Activated CD8-positive, alpha-beta memory T cell treated with anti-CD3 and anti-CD28 coated beads, Interleukin-2, amount 50 U/mL, for 48 hours (primary cell): ENCODE results near the gene RNF225.
"Not testable (repeated sequence)": the region's sequence is repeated elsewhere in the genome, so short reads cannot be mapped to it uniquely, and the experiment has no call there.

ENCODE experiments used
- DNase-seq: peaks from one replicate; pipeline ENCODE4 v3.0.0-alpha.2; 2020

The RNF225 gene

DNA sequence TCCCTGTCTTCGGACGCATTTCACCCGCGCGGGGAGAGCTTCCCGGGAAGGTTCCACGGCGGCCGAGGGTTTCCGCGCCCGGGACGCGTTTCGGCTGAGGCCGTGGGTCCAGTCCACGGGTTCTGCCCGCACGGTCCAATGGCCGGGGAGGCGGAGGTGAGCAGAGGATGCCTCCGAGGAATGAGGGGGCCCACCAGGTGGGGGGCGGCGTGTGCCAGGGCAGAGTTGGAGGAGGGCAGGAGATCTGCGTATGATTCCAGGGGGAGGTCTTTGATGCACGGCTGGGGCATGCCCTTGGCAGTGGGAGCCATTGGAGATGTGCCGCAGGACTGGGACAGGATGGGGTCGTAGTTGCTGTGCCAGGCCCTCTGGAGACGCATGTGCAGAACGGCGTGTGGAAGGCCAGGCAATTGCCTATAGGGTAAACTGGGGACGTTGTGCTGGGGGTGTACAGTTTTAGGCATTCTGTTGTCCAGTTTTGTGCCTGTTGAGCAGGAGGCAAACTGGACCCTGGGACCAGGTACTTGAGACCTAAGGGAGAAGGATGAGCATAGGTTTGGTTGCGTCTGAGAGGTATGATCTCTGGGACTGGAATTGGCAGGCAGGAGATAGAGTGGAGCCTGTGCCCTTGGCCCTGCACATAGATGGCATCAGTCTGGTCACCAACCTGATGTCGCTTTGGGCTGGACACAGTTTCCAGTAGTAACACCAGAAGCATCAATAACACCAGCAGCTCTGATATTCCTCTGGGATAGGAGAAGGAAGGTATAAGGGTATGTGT is 13.7 kb downstream of the RNF225 start:
- DNase-seq, result peak; percentile 72

DNA sequence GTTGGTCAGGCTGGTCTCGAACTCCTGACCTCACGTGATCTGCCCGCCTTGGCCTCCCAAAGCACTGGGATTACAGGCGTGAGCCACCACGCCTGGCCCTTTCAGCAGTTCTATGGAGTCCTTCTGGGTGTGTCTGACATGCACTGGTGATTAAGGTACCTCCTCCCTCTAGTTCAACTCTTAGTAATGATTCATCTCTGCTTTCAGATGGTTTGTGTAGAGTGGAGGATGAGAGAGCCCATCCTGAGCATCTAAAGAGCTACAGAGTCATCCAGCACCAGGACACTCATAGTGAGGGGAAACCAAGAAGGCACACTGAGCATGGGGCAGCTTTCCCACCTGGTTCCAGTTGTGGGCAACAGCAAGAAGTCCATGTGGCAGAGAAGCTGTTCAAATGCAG is 21.1 kb downstream of the RNF225 start:
- DNase-seq, result no peak

DNA sequence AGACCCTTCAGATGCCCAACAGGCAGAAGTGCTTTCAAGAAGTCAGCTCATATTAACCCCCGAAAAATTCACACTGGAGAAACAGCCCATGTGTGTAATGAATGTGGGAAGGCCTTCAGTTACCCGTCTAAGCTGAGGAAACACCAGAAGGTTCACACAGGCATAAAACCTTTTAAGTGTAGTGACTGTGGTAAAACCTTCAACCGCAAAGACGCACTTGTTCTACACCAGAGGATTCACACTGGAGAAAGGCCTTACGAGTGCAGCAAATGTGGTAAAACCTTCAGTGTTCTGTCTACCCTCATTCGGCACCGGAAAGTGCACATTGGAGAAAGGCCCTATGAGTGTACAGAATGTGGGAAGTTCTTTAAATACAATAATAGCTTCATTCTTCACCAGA is 21.6 kb downstream of the RNF225 start:
- no peak for DNase-seq

DNA sequence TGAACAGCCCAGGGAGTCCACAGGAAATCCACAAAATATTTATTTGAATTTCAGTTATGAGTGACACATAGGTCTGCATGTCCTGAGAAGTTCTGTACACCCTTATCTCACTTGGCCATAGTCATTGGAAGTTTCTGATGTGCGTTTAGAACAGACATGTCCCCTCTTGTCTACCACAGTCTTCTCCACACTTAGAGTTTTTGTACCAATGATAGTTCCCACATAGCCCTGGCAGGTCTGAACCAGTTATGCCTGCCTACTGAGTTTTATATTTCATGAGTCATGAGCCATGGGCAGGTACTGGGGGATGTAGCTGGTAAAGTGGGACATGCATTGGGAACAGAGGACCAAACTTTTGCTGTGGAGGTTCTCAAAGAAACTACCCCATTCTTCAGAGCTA is 33.2 kb downstream of the RNF225 start:
- no peak for DNase-seq

DNA sequence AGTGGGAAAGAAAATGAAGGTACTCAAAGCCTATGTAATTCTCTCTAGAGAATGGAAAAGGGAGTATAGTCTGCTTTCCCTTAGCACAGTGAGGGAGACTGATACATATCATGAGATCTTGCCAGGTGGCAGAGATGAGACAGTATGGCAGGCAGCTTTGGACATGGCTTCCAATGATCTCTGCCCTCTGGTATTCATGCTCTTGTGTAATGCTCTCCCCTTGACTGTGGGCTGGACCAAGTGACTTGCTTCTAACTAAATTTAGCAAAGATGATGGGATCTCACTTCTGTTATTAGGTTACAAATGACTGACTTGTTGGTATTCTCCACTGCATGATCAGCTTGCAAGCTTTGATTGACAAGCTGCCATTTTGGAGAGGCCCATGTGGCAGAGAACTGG is 34.3 kb downstream of the RNF225 start:
- DNase-seq, result no peak

DNA sequence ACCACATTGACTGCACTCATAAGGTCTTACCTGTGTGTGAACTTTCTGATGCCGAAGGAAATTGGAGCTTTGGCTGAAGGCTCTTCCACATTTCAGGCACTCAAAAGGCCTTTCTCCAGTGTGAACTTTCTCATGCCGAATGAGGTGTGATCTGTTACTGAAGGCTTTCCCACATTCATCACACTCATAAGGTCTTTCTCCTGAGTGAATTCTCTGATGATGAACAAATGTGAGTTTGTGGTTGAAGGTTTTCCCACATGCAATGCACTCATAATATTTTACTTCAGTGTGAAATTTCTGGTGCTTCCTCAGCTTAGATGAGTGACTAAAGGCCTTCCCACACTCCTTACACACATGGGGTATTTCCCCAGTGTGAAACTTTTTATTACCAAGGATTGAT is 38.8 kb downstream of the RNF225 start:
- no peak for DNase-seq

GRCh38 chr19:58439576-58440554 is 44.4 kb downstream of the RNF225 start, which contains the start of gene ZNF132:
ZNF132 (minus strand) TSS chr19:58440153; CDS start chr19:58439821, 332 bp downstream.
- DNase-seq, result peak; percentile 91

DNA sequence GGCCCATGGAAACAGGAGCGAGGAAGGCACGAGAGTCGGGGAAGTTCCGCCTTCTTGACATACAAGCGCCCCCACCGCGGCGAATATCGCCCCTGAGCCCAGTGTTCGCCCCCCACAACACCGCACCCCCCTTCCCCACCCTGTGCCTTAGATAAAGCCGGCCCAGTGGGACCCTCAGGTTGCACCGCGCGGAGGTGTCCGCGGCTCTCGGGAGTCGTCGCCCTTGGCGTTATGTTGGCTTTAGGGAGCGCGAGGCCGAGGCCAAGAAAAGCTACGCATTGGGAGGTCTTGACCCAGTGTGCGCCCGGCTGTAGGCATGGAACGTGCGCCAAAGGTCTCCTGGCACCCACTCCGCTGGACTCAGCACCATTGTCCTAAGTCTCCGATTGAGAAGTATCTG is 45.1 kb downstream of the RNF225 start:
- DNase-seq, result no peak

DNA sequence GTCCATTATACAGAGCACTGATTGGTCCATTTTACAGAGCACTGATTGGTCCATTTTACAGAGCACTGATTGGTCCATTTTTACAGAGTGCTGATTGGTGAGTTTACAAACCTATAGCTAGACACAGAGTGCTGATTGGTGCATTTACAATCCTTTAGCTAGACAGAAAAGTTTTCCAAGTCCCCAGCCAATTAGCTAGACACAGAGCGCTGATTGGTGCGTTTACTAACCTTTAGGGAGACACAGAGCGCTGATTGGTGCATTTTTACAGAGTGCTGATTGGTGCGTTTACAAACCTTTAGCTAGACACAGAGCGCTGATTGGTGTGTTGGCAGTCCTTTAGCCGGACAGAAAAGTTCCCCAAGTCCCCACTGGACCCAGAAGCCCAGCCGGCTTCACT is 47.5 kb downstream of the RNF225 start:
- not testable (repeated sequence) for DNase-seq
